Thoracic aorta (tissue), 2 donors: ENCODE measurements around the gene MACROD1. TPM values are rescaled to one million over a fixed set of nuclear protein-coding genes. Genes with fewer than 3 reads are reported as not detected.

Experiments
- ATAC-seq: fragments of 150-250 bp; one replicate; pipeline ENCODE4 v1.8.0; 2017; ENCODE audit warnings: low read depth; ENCODE audit not compliant: insufficient number of reproducible peaks, low FRiP score
- DNase-seq: peaks from one replicate; pipeline ENCODE4 v3.0.0-alpha.2; 2020; ENCODE audit warnings: low spot score
- H3K27ac ChIP-seq, 2 donors: fragments of 200-600 bp; sonication (generic); 1 replicate in 1 of 2; 2 replicates in 1 of 2; pipeline ENCODE4 v1.5.1; 2016; ENCODE audit warnings: mild to moderate bottlenecking in 2 of 2, moderate library complexity in 2 of 2
- H3K27me3 ChIP-seq: fragments of 200-600 bp; sonication (generic); replicated peaks from 2 replicates; pipeline ENCODE4 v1.6.0; 2016; ENCODE audit warnings: mild to moderate bottlenecking; ENCODE audit not compliant: insufficient read depth
- H3K36me3 ChIP-seq: fragments of 200-600 bp; sonication (generic); one replicate; pipeline ENCODE4 v1.5.1; 2016
- H3K4me1 ChIP-seq, 2 donors: fragments of 200-600 bp; sonication (generic); 1 replicate in 1 of 2; 2 replicates in 1 of 2; pipeline versions ENCODE4 v1.5.1 to v1.6.0; 2016; ENCODE audit warnings: low read depth in 2 of 2, mild to moderate bottlenecking in 1 of 2; ENCODE audit not compliant: control insufficient read depth in 1 of 2
- H3K4me3 ChIP-seq: fragments of 200-600 bp; sonication (generic); 2 replicates; pipeline ENCODE4 v1.5.1; 2016; ENCODE audit warnings: mild to moderate bottlenecking
- H3K9me3 ChIP-seq: fragments of 200-600 bp; sonication (generic); 2 replicates; pipeline ENCODE4 v1.5.1; 2016
- CTCF ChIP-seq: fragments of 200-600 bp; sonication (generic); IDR thresholded peaks from one replicate; pipeline ENCODE4 v1.5.1; 2019; ENCODE audit warnings: antibody characterized with exemption
- total RNA-seq, 2 donors: library from RNA; depleted of rRNA; stranded (reverse); fragments of >200 nt; gene quantifications; one replicate each; pipeline versions ENCODE4 v1.1.0 to v1.2.3, GENCODE V29; 2016

MACROD1 gene
- total RNA-seq, 2 donors from 2014 or later: 15.8 to 17.6 TPM

GRCh38 chr11:64042301-64042700 lies 123.6 kb downstream of the MACROD1 start:
- Histone ChIP-seq H3K4me1 (no peaks in the 10 kb centered on the region), H3K36me3 (no peaks in the 10 kb centered on the region), H3K4me3 (no peak overlapping the region), H3K27me3 (no peaks in the 10 kb centered on the region), H3K27ac (no peak overlapping the region), H3K9me3 (no peaks in the 10 kb centered on the region)
- no peak for TF ChIP-seq CTCF
- DNase-seq (no peak), ATAC-seq (no peak)

GRCh38 chr11:64041846-64042245 lies 124.1 kb downstream of the MACROD1 start:
- peaks cover under 1 to 3% of the 10 kb centered on the region in 2 donors for H3K4me1 ChIP-seq
- ATAC-seq (no peak), DNase-seq (no peak)
- H3K4me3 ChIP-seq: no peak overlapping the region
- TF ChIP-seq CTCF: no peak
- H3K9me3 ChIP-seq: no peaks in the 10 kb centered on the region
- H3K27me3 ChIP-seq: no peaks in the 10 kb centered on the region
- H3K27ac ChIP-seq: no peak overlapping the region
- no peaks in the 10 kb centered on the region for H3K36me3 ChIP-seq

GRCh38 chr11:64040684-64041322 lies 125.1 kb downstream of the MACROD1 start:
- no peak for DNase-seq
- TF ChIP-seq CTCF: no peak
- Histone ChIP-seq H3K4me3 (no peak overlapping the region), H3K9me3 (no peaks in the 10 kb centered on the region), H3K27ac (no peak overlapping the region), H3K27me3 (no peaks in the 10 kb centered on the region), H3K36me3 (no peaks in the 10 kb centered on the region), H3K4me1 (peaks cover 9 to 13% of the 10 kb centered on the region in 2 donors)
- ATAC-seq: no peak

- Histone ChIP-seq H3K27me3 (no peaks in the 10 kb centered on the region), H3K9me3 (no peaks in the 10 kb centered on the region), H3K4me1 (peaks cover 9 to 19% of the 10 kb centered on the region in 2 donors), H3K27ac (no peak overlapping the region), H3K36me3 (no peaks in the 10 kb centered on the region), H3K4me3 (no peak overlapping the region)
- no peak for ATAC-seq
- DNase-seq: no peak
- no peak for TF ChIP-seq CTCF
These were observed 126.8 kb downstream of the MACROD1 start for GRCh38 chr11:64039012-64039665.

- peaks cover 9 to 19% of the 10 kb centered on the region in 2 donors for H3K4me1 ChIP-seq
- TF ChIP-seq CTCF: no peak
- H3K4me3 ChIP-seq: no peak overlapping the region
- H3K36me3 ChIP-seq: no peaks in the 10 kb centered on the region
- H3K27me3 ChIP-seq: no peaks in the 10 kb centered on the region
- ATAC-seq: no peak
- no peak overlapping the region for H3K27ac ChIP-seq
- H3K9me3 ChIP-seq: no peaks in the 10 kb centered on the region
- no peak for DNase-seq
These were observed 127.4 kb downstream of the MACROD1 start for GRCh38 chr11:64038500-64038899.
